Neural cell (in vitro differentiated cells): ENCODE results near the gene DCAF11. TPM values are rescaled to one million over a fixed set of nuclear protein-coding genes. Genes with fewer than 3 reads are reported as not detected.

Experiments used
- H2AFZ ChIP-seq: fragments of 200-600, 300-800 bp; sonication (generic), shearing (Covaris generic); 2 replicates; pipeline ENCODE4 v1.6.0; 2014; ENCODE audit warnings: low read depth, mild to moderate bottlenecking, antibody characterized with exemption, low read length, moderate library complexity
- H3F3A ChIP-seq: fragments of 200-600 bp; shearing (Covaris generic); 2 replicates; pipeline ENCODE4 v1.6.1; 2016; ENCODE audit warnings: mild to moderate bottlenecking, moderate library complexity, mixed read lengths, antibody characterized with exemption, low read length; ENCODE audit not compliant: insufficient read depth, poor library complexity, severe bottlenecking
- H3K27ac ChIP-seq: fragments of 200-600, 300-800 bp; sonication (generic), shearing (Covaris generic); 2 replicates; pipeline ENCODE4 v1.5.1; 2014; ENCODE audit warnings: mild to moderate bottlenecking, low read length, moderate library complexity
- H3K27me3 ChIP-seq: fragments of 300-800, 200-600 bp; sonication (generic), shearing (Covaris generic); 2 replicates; pipeline ENCODE4 v1.6.0; 2014; ENCODE audit warnings: mild to moderate bottlenecking, low read depth, low read length, moderate library complexity; ENCODE audit not compliant: insufficient read depth
- H3K36me3 ChIP-seq: fragments of 300-800, 200-600 bp; sonication (generic), shearing (Covaris generic); 2 replicates; pipeline ENCODE4 v1.5.1; 2014; ENCODE audit warnings: mild to moderate bottlenecking, antibody characterized with exemption, low read length, moderate library complexity; ENCODE audit not compliant: insufficient read depth
- H3K4me2 ChIP-seq: fragments of 300-800, 200-600 bp; sonication (generic), shearing (Covaris generic); 2 replicates; pipeline ENCODE4 v1.6.0; 2014; ENCODE audit warnings: mild to moderate bottlenecking, low read length
- H3K4me3 ChIP-seq: fragments of 300-800, 200-600 bp; sonication (generic), shearing (Covaris generic); 2 replicates; pipeline ENCODE4 v1.5.1; 2014; ENCODE audit warnings: mild to moderate bottlenecking, low read length, moderate library complexity
- H3K79me2 ChIP-seq: fragments of 200-600 bp; shearing (Covaris generic); replicated peaks from 2 replicates; pipeline ENCODE4 v1.6.0; 2014; ENCODE audit warnings: mild to moderate bottlenecking, low read length, moderate library complexity; ENCODE audit not compliant: insufficient read depth
- H3K9ac ChIP-seq: fragments of 300-800, 200-600 bp; sonication (generic), shearing (Covaris generic); 2 replicates; pipeline ENCODE4 v1.6.1; 2016; ENCODE audit warnings: mild to moderate bottlenecking, low read length, mixed read lengths
- H3K9me2 ChIP-seq: fragments of 200-600 bp; shearing (Covaris generic); 2 replicates; pipeline ENCODE4 v1.6.1; 2016; ENCODE audit warnings: mild to moderate bottlenecking, low read length, mixed read lengths; ENCODE audit not compliant: insufficient read depth
- H3K9me3 ChIP-seq: fragments of 200-600, 300-800 bp; sonication (generic), shearing (Covaris generic); 2 replicates; pipeline ENCODE4 v1.6.1; 2016; ENCODE audit warnings: mild to moderate bottlenecking, mixed run types, low read length, moderate library complexity, mixed read lengths
- H4K20me1 ChIP-seq: fragments of 200-600 bp; shearing (Covaris generic); 2 replicates; pipeline ENCODE4 v1.6.1; 2016; ENCODE audit warnings: mild to moderate bottlenecking, mixed run types; ENCODE audit not compliant: insufficient read depth
- CTCF ChIP-seq: fragments of 450-650 bp; IDR thresholded peaks from 2 replicates; pipeline ENCODE4 v1.5.1; 2014; ENCODE audit warnings: antibody characterized with exemption, mild to moderate bottlenecking, moderate library complexity; ENCODE audit not compliant: poor library complexity, severe bottlenecking
- EP300 ChIP-seq: fragments of 450-650 bp; conservative IDR thresholded peaks from 2 replicates; pipeline ENCODE4 v1.6.1; 2014; ENCODE audit warnings: antibody characterized with exemption, mild to moderate bottlenecking, moderate library complexity; ENCODE audit not compliant: poor library complexity, severe bottlenecking
- EZH2 ChIP-seq: fragments of 200-600, 300-800 bp; shearing (Covaris generic), sonication (generic); IDR thresholded peaks from 2 replicates; pipeline ENCODE4 v1.6.1; 2014; ENCODE audit warnings: antibody characterized with exemption, low read length, borderline replicate concordance, mild to moderate bottlenecking; ENCODE audit not compliant: insufficient read depth, poor library complexity, severe bottlenecking
- MXI1 ChIP-seq: fragments of 450-650 bp; conservative IDR thresholded peaks from 2 replicates; pipeline ENCODE4 v1.6.1; 2014; ENCODE audit warnings: antibody characterized with exemption, mild to moderate bottlenecking; ENCODE audit not compliant: poor library complexity, severe bottlenecking
- POLR2AphosphoS5 ChIP-seq: IDR thresholded peaks from 2 replicates; pipeline ENCODE4 v1.6.1; 2012
- RAD21 ChIP-seq: fragments of 450-650 bp; conservative IDR thresholded peaks from 2 replicates; pipeline ENCODE4 v1.6.1; 2014; ENCODE audit warnings: antibody characterized with exemption, mild to moderate bottlenecking, moderate library complexity
- REST ChIP-seq: IDR thresholded peaks from 2 replicates; pipeline ENCODE4 v1.6.1; 2012; ENCODE audit warnings: borderline replicate concordance
- SMC3 ChIP-seq: fragments of 450-650 bp; conservative IDR thresholded peaks from 2 replicates; pipeline ENCODE4 v1.6.1; 2014; ENCODE audit warnings: antibody characterized with exemption, mild to moderate bottlenecking, moderate library complexity; ENCODE audit not compliant: poor library complexity
- TAF1 ChIP-seq: IDR thresholded peaks from 2 replicates; pipeline ENCODE4 v1.6.1; 2012; ENCODE audit warnings: low read depth
- polyA plus RNA-seq: library from polyadenylated mRNA; depleted of rRNA; stranded (reverse); fragments of >200 nt; gene quantifications from 2 replicates; pipeline ENCODE4 v1.2.3, GENCODE V29; 2014

Gene DCAF11
- polyA plus RNA-seq, 1 donor from 2014 or later = 74.5 TPM

- Histone ChIP-seq H4K20me1 (no peaks in the 10 kb centered on the region), H3K4me3 (peak overlapping the region; percentile 97), H3K79me2 (peaks cover 9% of the 10 kb centered on the region), H3K27me3 (no peaks in the 10 kb centered on the region), H3K9me3 (no peaks in the 10 kb centered on the region), H3K27ac (no peak overlapping the region), H3F3A (peaks cover 11% of the 10 kb centered on the region), H3K9me2 (no peaks in the 10 kb centered on the region), H3K9ac (no peak overlapping the region), H2AFZ (no peak overlapping the region), H3K36me3 (no peaks in the 10 kb centered on the region), H3K4me2 (no peak overlapping the region)
- TF ChIP-seq EZH2 (no peak), RAD21 (no peak), MXI1 (no peak), REST (no peak), TAF1 (no peak), POLR2AphosphoS5 (no peak), EP300 (no peak)
Measured at GRCh38 chr14:24145219-24145618, 30.6 kb downstream of the DCAF11 start.

GRCh38 chr14:24145690-24146452 lies 31.3 kb downstream of the DCAF11 start:
- peak overlapping the region; percentile 79 for H3K27ac ChIP-seq

GRCh38 chr14:24146453-24146977 lies 31.9 kb downstream of the DCAF11 start, which contains the start of gene PSME2:
TSS of gene PSME2 (minus strand) at chr14:24146610. CDS start at chr14:24146581, 29 bp downstream.
- Histone ChIP-seq H3K9me2 (no peaks in the 10 kb centered on the region), H2AFZ (peak within 1 kb of the TSS; percentile 95), H4K20me1 (no peaks in the 10 kb centered on the region), H3K4me2 (peak within 1 kb of the TSS; percentile 84), H3K4me3 (peak within 1 kb of the TSS; percentile 97), H3K9ac (peak within 1 kb of the TSS; percentile 79), H3K79me2 (peaks cover 9% of the 10 kb centered on the region), H3F3A (peaks cover 3% of the 10 kb centered on the region), H3K27me3 (no peaks in the 10 kb centered on the region), H3K27ac (peak within 1 kb of the TSS; percentile 79), H3K36me3 (no peaks in the 10 kb centered on the region), H3K9me3 (no peaks in the 10 kb centered on the region)
- TF ChIP-seq TAF1 = peak; percentile 32
- TF ChIP-seq CTCF = no peak
- TF ChIP-seq MXI1 = peak; percentile 47
- no peak for TF ChIP-seq POLR2AphosphoS5
- no peak for TF ChIP-seq EP300
- TF ChIP-seq REST = no peak
- TF ChIP-seq RAD21 = no peak
- TF ChIP-seq SMC3 = no peak
- no peak for TF ChIP-seq EZH2

More at GRCh38 chr14:24145690-24146452, 31.3 kb downstream of the DCAF11 start:
- H3K9ac ChIP-seq = peak overlapping the region; percentile 79
- no peaks in the 10 kb centered on the region for H3K9me3 ChIP-seq
- TF ChIP-seq POLR2AphosphoS5 (no peak), EZH2 (no peak), RAD21 (no peak), MXI1 (no peak), EP300 (no peak), SMC3 (no peak)
- H3F3A ChIP-seq = peaks cover 6% of the 10 kb centered on the region
- no peaks in the 10 kb centered on the region for H3K36me3 ChIP-seq
- peak overlapping the region; percentile 97 for H3K4me3 ChIP-seq
- no peaks in the 10 kb centered on the region for H3K27me3 ChIP-seq
- H3K9me2 ChIP-seq = no peaks in the 10 kb centered on the region
- H3K4me2 ChIP-seq = peak overlapping the region; percentile 76
- peaks cover 9% of the 10 kb centered on the region for H3K79me2 ChIP-seq
- peak overlapping the region; percentile 95 for H2AFZ ChIP-seq
- no peaks in the 10 kb centered on the region for H4K20me1 ChIP-seq
